GM11168 (cell line): ENCODE measurements around the gene FXYD5.

Source experiments
- in situ Hi-C: fragments of 300-500 bp; cut with MboI; formaldehyde crosslinking; loops from one replicate; pipeline ENCODE4 v1.12.0; 2022; ENCODE audit warnings: low sequenced_read_pairs; ENCODE audit not compliant: unreplicated experiment

FXYD5 gene

GRCh38 chr19:35154525-35155406 lies at the start of gene FXYD5:
FXYD5 (plus strand) TSS chr19:35154735; CDS start chr19:35155551, 816 bp downstream.
- in situ Hi-C loops: no loop called here

DNA sequence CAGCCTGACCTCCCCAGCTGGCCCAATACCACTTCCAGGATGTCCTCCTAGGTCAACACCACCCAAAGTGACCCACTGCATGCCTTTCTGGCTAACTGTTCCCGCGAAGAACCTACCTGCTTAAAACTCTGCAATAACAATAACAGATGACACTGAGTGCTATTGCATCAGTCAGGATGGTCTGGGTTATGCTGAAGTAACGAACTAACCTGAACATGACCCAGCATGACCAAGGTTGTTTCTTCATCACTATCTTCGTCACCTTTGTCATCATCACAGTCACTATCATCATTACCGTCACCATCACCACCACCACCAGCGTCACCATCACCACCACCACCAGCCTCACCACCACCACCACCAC lies 49.5 kb upstream of the FXYD5 start:
- in situ Hi-C loops: no loop called here

- in situ Hi-C loops: no loop called here
Observed at GRCh38 chr19:35105411-35106290, 48.9 kb upstream of the FXYD5 start.

- in situ Hi-C loops: no loop called here
Observed at GRCh38 chr19:35106291-35106583, 48.3 kb upstream of the FXYD5 start.

GRCh38 chr19:35106898-35107541 lies 47.5 kb upstream of the FXYD5 start:
- in situ Hi-C loops: no loop called here

GRCh38 chr19:35107545-35107944 lies 47.0 kb upstream of the FXYD5 start:
- in situ Hi-C loops: no loop called here

- in situ Hi-C loops: no loop called here
Observed at GRCh38 chr19:35108730-35109129, 45.8 kb upstream of the FXYD5 start.

- in situ Hi-C loops: no loop called here
Observed at GRCh38 chr19:35109395-35110112, 45.0 kb upstream of the FXYD5 start.

GRCh38 chr19:35110974-35111373 lies 43.6 kb upstream of the FXYD5 start:
- in situ Hi-C loops: no loop called here

- in situ Hi-C loops: no loop called here
Observed at GRCh38 chr19:35112995-35113688, 41.4 kb upstream of the FXYD5 start.

GRCh38 chr19:35114353-35115176 lies 40.0 kb upstream of the FXYD5 start:
- in situ Hi-C loops: no loop called here

- in situ Hi-C loops: no loop called here
Observed at GRCh38 chr19:35115177-35115951, 39.2 kb upstream of the FXYD5 start, which contains the start of gene FXYD3. FXYD3 (plus strand) TSS chr19:35115823; CDS start chr19:35119377, 3,554 bp downstream.

- in situ Hi-C loops: no loop called here
Observed at GRCh38 chr19:35116072-35116801, 38.3 kb upstream of the FXYD5 start.

DNA sequence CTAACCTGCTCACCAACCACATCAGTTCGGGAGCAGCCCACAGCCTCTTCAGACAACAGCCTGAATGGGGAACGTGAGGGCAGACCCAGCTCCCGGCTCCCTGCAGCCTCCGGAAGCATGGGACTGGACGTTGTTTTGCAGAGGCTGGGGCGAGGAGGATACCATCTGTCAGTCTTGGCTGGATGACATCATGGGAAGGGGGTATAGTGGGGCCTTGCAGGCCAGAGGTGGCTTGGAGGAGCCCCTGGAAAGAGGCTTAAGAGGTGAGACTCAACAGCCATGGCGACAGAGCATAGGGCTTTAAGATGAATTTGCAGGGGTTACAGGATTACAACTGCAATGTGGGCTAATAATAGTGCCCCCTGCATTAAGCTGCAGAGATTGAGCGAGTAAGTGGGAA lies 37.4 kb upstream of the FXYD5 start:
- in situ Hi-C loops: no loop called here

- in situ Hi-C loops: no loop called here
Observed at GRCh38 chr19:35117799-35118198, 36.7 kb upstream of the FXYD5 start.

DNA sequence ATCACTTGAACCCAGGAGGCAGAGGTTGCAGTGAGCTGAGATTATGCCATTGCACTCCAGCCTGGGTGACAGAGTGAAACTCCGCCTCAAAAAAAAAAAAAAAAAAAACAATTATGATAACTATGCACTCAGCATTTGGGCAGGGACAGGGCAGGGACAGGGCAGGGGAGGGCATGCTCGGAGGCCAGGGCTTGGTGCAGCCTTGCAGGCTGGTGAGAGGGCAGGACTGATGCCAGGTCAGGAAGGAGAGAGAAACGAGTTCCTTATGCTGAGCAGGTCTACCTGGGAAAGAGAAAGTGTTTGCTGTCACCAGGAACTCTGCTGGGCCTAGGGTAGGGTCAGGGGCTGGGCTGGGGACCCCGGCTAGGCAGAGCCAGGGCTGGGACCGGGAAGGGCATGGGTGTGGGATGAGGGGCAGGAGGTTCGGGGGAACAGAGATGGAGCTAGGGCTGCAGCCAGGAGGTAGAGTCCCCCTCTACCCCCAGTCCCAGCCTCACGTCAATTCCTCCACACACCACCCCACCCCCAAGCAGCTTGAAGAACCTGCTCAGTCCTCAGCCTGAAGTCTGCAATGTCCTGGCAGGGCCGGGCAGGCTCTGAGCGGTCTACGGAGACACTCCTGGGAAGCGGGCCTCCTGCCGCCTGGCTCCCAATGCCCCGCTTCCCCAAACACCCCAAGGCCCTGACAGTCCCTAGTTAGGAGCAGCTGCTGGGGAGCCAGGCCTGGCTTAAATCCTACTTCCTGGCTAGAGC lies 36.1 kb upstream of the FXYD5 start:
- in situ Hi-C loops: no loop called here

- in situ Hi-C loops: no loop called here
Observed at GRCh38 chr19:35119091-35119490, 35.4 kb upstream of the FXYD5 start.
